ENCODE data around the gene HAUS3.

Gene HAUS3, protein sequence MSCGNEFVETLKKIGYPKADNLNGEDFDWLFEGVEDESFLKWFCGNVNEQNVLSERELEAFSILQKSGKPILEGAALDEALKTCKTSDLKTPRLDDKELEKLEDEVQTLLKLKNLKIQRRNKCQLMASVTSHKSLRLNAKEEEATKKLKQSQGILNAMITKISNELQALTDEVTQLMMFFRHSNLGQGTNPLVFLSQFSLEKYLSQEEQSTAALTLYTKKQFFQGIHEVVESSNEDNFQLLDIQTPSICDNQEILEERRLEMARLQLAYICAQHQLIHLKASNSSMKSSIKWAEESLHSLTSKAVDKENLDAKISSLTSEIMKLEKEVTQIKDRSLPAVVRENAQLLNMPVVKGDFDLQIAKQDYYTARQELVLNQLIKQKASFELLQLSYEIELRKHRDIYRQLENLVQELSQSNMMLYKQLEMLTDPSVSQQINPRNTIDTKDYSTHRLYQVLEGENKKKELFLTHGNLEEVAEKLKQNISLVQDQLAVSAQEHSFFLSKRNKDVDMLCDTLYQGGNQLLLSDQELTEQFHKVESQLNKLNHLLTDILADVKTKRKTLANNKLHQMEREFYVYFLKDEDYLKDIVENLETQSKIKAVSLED

DNA sequence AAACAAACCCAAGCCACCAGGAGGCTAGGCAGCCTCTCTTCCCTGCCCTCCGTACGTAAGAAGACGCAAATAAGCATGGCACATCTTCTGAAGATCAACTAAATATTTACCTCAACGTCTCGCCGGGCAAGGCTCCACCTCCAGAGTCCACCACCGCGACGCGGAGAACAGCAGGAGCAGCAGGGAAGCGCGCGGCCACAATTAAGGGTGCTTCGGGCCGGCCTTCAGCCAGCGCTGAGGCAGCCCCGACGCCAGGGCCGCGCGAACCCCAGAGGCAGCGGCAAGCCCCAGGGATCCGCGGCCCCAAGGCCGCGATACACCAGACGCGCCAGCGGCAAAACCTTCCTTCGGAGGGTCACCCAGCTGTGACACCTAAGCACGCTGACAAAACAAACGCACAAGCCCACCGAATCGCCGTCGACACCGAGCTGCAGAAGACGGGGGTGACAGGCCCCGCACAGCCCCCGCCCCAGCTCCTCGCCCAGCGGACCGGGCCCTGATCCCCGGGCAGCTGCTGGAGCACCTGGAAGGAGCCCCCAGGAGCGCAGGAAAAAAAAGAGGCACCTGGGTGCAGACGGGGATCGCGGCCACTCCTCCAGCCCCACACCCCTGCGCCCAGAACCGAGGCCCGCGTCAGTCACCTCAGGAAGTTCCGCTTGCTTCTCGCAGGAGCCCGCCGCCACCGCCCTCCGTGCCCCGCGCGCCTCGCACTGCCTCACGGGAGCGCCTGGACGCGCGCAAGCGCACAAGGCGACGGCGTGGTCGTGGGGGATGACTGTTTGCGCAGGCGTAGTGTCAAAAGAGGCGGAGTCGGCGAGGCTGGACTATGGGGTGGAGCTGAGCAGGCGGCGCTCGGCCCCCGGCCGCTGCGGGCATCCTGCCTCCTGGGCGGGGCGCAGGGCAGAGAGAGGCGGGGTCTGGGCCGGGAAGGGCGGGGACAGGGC, at the start of gene HAUS3, which contains the start of gene POLN:
TSS of gene HAUS3 (minus strand) at position 712 of the 944 bp plus-strand sequence. CDS start 1,175 bp downstream, outside the sequence.
TSS of gene POLN (minus strand) at position 712 of the 944 bp plus-strand sequence. CDS start 12,890 bp downstream, outside the sequence.
- peak; percentile 96 for DNase-seq (ENCODE audit: low read depth)

DNA sequence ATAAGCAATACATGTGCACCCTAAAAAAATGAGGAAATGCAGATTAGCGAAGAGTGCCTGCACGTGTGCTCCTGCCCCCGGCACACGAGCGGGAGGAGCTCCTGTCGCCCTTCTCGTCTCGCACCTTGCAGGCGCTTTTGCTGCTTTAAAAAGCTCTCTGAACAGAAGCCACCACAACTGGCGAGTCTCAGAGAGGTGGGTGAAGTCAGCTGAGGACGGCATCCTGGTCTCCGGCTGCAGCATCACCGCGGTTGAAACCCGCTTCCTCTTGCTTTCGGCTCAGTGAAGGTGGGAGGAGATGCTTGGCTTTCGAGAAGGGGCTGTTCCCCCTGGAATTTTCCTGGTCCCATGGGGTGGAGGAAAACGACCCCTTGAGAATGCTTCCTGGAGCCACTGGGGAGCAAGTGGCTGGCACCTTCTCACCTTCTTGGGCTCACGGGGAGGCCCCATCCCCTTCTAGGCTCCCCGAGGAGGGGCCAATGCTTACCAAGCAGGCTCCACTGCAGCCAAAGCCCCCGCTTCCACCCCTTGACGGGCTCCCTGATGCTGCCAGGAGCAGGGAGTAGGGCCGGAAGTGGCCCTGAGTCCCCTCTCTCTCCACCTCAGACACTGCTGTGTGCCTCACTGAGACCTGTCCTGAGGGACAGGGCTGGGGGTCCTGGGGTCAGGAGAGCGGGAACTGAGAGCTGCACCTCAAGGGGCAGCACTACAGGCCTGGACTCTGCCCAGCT, 49.2 kb upstream of the HAUS3 start:
- no peak for DNase-seq (ENCODE audit: low read depth)

DNA sequence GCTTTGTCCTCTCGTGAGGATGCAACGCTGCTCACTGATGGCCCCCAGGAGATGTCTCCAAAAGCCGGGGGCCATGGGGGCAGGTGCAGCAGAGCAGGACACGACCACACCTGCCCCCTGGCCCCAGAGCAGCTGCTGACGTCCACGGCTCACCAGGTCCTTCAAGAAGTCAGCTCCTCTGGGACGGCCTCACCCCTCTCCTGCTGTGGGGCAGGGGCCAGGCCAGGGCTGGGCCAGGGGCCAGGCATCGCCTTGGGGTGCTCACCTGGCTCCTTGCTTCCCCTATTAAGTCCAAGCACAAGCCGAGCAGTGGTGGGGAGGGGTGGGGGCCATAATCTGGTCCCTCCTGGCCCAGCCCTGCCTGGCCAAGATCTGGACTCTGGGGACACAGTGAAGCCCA, 48.6 kb upstream of the HAUS3 start:
- DNase-seq (ENCODE audit: low read depth): no peak

DNA sequence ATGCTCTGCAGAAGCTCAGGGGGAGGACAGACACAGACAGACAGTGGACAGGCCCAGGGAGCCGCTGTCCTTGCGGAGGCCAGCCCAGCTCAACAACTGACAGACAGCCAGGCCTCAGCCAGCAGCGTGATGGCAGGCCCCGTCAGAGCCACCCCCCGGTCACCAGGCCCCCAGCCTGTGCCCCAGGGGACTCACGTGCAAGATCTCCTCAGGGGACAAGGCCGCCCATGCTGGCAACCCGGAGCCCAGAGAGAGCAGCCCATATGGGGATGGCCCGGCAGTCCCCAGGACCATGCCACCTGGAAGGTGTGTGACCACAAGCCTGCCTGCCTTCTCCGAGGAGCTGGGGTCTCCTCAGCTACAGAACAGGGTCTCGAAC, 48.0 kb upstream of the HAUS3 start:
- no peak for DNase-seq (ENCODE audit: low read depth)

DNA sequence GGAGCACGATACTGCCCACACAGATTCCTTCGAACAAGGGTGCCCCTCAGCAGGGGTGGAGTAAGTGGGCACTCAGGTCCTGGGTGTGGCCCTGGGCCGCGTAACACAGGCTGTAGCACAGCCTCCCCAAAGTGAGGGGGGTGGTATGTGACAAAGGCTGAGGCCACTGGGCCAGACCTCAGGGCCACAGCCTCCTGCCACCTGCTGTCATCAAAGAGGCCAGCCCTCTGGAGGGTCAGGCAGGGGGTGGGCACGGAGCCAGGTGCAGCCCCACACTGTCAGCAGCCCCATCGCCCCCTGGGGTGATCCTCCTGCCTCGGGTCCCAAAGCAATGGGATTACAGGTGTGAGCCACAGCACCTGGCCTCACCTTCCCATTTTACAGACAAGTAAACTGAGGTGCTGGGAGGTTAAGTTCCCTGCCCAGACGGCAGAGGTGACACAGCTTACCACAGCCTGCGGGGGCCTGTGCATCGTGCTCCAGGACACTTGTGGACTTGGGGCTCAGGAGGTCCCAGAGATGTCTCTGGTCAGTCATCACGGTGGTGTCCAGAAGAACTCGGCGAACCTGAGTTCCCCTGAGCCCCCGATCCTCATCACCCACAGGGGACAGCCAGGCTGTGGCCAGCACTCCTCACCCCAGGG, 47.5 kb upstream of the HAUS3 start:
- DNase-seq (ENCODE audit: low read depth): no peak

DNA sequence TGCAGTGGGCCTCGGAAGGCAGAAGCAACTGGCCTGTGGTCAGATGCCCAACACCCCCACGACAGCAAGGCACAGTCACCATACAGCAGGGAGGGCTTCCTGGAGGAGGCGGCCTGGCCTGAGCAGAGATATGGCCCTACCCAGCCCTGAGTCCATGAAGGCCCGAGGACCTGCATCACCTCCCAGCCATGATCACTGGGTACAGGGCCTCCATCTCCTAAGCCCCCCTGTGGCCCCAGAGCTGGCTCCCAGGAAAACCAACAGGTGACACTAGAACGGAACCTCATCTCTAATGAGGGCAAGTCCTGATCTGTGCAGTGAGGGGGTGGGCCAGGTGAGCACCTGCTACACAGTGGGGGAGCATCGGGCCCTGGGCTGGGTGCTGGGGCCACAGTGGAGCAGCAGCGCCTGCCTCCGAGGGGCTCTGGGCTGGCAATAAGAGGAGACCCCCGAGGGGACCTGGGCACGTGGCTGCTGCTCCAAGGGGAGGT, 46.2 kb upstream of the HAUS3 start:
- DNase-seq (ENCODE audit: low read depth): no peak

DNA sequence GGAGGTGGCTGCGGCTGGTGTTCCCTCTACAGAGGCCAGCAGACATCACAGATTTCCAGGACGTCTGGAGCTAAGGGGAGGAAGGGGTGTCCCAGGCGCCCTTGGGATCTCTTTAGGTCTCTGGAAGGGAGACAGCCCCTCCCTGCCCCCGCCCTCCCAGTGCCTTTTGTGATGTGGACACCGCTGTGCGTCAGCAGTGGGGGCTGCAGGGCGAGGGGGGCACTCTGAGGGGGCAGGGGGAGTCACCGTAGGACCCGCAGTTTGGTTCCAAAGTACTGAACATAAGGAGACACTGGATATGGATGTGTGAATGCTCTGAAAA, 45.6 kb upstream of the HAUS3 start:
- DNase-seq (ENCODE audit: low read depth): no peak

DNA sequence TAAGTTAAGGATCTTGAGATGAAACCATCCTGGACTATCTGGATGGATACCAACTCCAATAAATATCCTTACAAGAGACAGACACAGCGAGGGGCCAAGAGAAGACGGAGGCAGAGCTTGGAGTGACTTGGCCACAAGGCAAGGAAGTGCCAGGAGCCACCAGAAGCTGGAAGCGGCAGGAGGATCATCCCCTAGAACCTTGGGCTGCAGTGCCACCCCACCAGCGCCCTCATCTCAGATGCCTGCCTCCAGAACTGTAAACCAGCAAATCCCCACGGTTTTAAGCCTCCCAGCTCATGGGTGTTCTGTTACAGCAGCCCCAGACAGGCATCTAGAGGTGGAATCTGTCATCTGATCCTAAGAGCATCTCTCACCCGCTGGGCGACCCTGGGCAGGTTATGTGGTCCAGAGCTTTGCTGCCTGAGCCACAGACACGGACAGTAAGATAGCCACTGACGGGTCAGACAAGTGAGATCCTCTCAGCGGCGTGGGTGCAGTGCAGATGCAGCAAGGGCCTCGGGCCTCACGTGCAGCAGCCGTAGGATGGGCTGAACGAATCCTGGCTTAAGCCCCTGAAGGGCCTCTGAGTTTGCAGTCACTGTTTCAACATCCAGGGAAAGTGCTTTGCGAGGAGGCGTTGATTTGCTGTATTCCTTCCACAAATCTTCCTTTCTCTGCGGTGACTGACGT, 45.1 kb upstream of the HAUS3 start:
- no peak for DNase-seq (ENCODE audit: low read depth)

DNA sequence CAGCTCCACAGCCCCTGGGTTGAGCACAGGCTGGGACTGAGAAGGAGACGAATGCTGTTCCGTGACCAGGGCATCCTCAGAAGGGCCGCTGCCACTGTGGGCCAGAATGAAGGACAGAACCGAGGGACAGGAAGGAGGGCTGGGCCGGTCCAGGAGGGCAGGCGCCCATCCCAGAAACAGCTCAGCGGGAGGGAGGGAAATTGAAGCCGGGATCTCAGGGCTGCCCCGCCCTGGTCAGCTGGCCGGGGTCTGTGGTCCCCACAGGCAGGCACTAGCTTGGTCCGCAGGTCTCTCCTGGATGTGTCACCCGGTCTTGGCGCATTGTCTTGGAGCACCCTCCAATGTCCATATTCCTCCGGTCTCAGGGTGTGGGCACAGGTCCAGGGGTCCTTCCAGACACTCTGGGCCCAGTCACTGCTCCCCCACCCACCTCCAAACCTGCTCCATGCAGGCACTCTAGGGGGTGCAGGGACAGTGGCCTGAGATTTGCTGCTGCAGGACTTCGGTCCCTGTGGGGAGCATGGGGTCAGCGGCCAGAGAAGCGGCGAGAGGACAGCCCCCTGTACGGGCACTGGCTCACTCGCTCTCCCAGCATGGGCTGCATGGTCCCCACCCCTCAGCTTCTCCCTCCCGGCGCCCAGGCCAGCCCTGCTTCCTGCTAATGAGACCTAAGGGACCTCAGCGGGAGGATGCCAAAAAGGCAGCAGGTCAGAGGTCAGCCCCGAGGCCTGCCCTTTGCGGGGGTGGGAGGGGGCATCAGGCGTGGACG, 43.9 kb upstream of the HAUS3 start:
- DNase-seq (ENCODE audit: low read depth): no peak

DNA sequence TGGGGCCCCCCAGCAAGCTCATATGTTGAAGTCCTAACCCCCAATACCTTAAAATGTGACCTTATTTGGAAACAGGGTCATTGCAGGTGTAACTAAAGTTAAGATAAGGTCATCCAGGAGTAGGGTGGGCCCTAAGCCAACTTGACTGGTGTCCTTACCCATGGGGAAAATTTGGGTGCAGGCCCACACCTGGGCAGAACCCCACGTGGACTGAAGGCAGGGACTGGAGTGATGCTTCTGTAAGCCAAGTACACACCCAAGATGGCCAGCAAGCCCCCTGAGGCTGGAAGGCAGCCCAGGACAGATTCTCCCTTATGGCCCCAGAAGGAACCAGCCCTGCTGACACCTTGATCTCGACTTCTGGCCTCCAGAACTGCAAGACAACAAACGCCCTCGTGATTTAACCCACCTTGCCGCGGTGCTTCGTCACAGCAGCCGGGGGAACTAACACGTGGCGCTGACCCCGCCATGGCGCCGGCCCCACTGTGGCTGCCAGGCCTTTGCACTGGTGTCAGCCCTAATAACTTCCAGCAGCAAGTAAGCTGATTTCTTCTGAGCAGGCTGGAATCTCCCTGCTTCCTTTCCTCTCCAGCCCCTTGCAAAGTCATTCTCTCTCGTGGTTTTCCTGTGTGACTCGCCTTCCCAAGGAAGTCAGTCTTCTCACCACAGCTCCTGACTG, 43.2 kb upstream of the HAUS3 start:
- DNase-seq (ENCODE audit: low read depth): peak; percentile 29

DNA sequence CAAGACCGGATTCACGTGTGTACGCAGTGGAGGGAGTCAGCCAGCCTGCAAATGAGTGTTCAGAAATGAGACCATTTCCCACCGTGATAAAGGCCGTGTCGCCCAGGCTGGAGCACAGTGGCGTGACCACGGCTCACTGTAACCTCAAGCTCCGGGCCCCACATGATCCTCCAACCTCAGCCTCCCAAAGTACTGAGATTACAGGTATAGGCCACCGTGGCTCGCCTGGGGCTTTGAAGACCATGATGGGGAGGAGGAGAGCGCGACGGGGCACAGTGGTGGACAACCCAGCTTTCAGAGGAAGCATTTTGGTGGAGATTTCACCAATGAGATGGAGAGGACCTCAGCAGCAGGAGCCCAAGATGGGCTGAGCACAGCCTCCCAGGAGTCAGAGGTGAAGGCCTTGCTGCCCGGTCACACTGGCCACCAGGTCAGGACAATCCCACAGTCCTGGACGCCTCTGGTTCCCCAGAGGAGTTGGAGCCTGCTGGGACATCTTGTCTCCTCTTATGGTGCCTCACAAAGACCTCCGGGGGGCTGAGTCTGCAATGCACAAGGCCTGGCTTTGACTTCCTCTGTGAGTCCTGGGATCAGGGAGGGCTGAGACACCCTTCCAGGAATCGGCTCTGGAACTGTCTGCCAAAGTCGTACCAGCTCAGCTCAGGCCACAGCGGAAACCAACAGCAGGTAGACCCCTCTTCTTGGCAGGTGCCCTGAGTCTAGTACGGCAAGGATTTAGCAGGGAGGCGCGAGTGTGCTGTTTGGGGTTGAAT, 42.4 kb upstream of the HAUS3 start:
- no peak for DNase-seq (ENCODE audit: low read depth)

DNA sequence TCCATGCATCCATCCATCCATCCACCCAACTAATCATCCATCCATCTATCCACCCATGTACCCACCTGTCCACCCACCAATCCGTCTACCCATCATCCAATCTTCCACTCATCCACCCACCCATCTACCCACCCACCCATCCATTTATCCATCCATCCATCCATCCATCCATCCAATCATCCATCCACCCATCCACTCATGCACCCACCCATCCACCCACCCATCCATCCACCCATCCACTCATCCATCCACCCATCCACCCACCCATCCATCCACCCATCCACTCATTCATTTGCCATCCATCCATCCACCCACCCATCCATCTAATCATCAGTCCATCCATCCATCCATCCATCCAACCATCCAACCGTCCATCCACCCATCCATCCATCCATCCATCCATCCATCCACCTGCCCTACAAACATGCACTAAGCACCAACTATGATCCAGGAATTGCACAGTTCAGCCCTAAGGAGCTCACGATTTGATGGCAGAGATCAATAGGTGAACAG, 41.3 kb upstream of the HAUS3 start:
- DNase-seq (ENCODE audit: low read depth): no peak

DNA sequence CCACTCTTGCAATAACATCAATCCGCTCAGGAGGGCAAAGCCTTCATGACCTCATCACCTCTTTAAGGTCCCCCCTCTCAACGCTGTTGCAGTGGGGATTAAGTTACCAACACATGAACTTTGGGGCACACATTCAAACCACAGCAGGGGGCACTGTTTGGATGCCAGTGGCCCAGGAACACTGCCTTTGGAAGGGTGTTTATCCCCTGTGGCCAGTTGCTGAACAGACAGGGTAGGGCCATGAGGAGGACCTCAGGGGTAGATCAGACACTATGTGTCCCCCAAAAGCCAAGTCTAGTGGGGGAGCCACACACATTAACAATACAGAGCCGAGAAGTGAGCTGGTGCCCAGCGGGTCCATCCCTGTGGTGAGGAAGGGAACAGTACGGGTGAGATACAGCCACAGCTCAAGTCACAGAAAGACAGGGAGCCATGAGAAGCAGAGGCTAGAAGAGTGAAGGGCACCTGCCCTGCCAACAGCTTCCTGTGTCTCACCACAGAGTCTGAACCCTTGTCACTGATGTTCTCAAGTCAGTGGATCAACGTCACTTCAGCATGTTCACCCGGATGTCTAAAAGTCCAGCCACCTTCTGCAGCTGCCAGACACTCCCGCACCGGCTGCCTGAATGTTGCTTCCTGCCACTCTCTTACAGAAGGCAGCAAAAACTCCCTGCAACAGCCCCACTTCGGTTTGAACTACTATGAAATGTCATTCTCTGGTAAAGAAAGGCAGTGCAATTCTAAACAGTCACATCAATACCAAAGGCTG, 39.8 kb upstream of the HAUS3 start:
- DNase-seq (ENCODE audit: low read depth): no peak

DNA sequence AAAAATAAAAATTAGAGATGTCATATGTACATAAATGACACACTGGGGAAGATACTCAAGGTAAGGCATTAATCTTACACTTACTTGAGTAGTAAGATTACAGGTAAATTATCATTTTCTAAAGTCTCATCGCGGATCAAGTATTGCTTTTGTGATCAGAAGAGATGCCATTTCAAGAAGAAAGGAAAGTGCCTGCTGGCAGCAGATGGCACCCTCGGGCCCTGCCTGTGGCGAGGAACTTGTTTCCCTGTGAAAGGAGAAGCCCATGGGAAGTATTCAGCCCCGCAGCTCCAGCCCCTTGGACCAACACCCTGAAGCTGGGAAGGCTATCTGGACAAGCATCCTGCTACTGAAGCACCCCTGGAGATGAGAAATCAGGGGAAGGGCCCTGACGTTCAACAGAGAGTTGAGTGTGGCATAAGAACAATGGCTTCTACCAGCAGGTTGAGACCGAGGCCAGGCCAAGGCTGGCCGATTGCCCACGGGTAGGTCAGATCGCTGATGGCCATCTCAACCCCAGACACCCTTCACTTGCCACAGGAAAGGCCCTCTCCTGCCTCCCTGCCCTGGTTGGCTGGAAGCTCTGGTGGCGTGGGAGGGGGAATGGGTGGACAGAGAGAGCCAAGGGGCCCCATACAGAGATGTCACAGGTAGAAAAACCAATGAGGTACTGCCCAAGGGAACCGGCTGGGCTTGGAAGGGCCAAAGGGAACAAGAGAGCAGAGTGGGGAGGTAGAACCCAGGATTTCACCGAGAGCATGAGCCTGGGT, 38.8 kb upstream of the HAUS3 start:
- DNase-seq (ENCODE audit: low read depth): no peak

DNA sequence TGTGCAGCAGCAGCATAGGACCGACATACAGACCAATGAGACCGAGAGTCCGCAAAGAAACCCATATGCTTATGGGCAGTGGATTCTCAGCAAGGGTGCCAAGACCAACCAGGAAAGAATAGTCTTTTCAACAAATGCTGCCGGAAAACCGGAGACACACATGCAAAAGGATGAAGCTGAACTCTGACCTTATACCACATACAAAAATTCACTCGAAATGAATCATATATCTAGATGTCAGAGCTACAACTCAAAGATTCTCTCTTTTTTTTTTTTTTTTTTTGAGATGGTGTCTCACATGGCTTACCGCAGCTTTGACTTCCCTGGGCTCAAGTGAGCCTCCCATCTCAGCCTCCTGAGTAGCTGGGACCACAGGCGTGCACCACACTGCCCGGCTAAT, 36.0 kb upstream of the HAUS3 start:
- DNase-seq (ENCODE audit: low read depth): no peak

DNA sequence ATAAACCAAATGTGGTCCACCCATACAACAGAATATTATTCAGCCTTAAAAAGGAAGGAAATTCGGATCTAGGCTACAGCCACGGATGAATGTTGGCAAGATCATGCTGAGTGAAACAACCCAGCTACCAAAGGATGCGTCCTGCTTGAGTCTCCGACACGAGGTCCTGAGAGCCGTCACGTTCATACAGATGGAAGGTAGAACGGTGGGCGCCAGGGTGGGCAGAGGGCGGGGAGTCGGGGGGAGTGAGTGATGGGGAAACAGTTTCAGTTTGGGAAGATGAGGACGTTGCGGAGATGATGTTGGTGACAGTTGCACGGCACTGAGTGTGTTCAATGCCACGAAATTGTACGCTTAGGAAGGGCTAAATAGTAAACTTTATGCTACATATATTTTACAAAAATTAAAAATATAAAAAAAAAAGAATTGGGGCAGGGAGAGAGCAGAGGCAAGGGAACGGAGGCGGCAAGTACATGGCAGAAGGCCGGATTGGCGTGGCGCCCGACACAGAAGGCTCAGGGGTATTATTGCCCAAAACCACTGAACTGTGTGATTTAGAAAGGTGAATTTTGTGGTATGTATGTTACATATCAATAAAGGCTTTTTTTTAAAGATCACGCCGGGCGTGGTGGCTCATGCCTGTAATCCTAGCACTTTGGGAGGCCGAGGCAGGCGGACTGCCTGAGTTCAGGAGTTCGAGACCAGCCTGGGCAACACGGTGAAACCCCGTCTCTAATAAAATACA, 34.8 kb upstream of the HAUS3 start:
- DNase-seq (ENCODE audit: low read depth): no peak
